Gastrocnemius medialis (tissue), 4 donors: ENCODE data around the gene KIF16B. TPM values are rescaled to one million over a fixed set of nuclear protein-coding genes. Genes with fewer than 3 reads are reported as not detected.
A peak's percentile ranks its signal among the peaks of the same experiment; 100 is the strongest.

ENCODE experiments used
- ATAC-seq, 2 donors: fragments of 150-250 bp; one replicate each; pipeline ENCODE4 v1.9.1; 2016
- DNase-seq, 2 donors: peaks; one replicate each; pipeline ENCODE4 v3.0.0-alpha.2; 2019
- H3K27ac ChIP-seq, 4 donors: fragments of 200-600 bp; sonication (generic); 1 replicate in 1 of 4; 2 replicates in 3 of 4; pipeline ENCODE4 v1.5.1; 2016 to 2018; ENCODE audit warnings: mild to moderate bottlenecking in 2 of 4, moderate library complexity in 1 of 4
- H3K27me3 ChIP-seq, 3 donors: fragments of 200-600 bp; sonication (generic) in 2 of 3; 1 replicate in 1 of 3; 2 replicates in 2 of 3; pipeline versions ENCODE4 v1.5.1 to v1.6.0; 2016 to 2019; ENCODE audit warnings: mild to moderate bottlenecking in 1 of 3, moderate library complexity in 1 of 3
- H3K36me3 ChIP-seq, 2 donors: fragments of 200-600 bp; sonication (generic) in 1 of 2; one replicate each; pipeline ENCODE4 v1.5.1; 2017 to 2018
- H3K4me1 ChIP-seq, 2 donors: fragments of 200-600 bp; sonication (generic) in 1 of 2; one replicate each; pipeline ENCODE4 v1.5.1; 2016 to 2017; ENCODE audit warnings: mild to moderate bottlenecking in 2 of 2
- H3K4me3 ChIP-seq, 4 donors: fragments of 200-600 bp; sonication (generic) in 3 of 4; 1 replicate in 1 of 4; 2 replicates in 3 of 4; pipeline ENCODE4 v1.5.1; 2016 to 2019; ENCODE audit warnings: mild to moderate bottlenecking in 2 of 4
- H3K9me3 ChIP-seq, 3 donors: fragments of 200-600 bp; sonication (generic) in 2 of 3; 1 replicate in 1 of 3; 2 replicates in 2 of 3; pipeline ENCODE4 v1.5.1; 2016 to 2019
- CTCF ChIP-seq, 5 experiments: fragments of 450-650 bp in 3 of 5; fragments of 200-600 bp in 2 of 5; sonication (generic) in 2 of 5; IDR thresholded peaks in 4 of 5; conservative IDR thresholded peaks in 1 of 5; 1 replicate in 4 of 5; 2 replicates in 1 of 5; pipeline ENCODE4 v1.5.1; 2016 to 2019; ENCODE audit warnings: antibody characterized with exemption in 5 of 5, mild to moderate bottlenecking in 3 of 5, moderate library complexity in 3 of 5
- POLR2A ChIP-seq, 2 donors: fragments of 450-650 bp; IDR thresholded peaks; one replicate each; pipeline ENCODE4 v1.6.1; 2017; ENCODE audit warnings: antibody characterized with exemption in 2 of 2, mild to moderate bottlenecking in 2 of 2, moderate library complexity in 2 of 2
- in situ Hi-C, 4 donors: fragments of 200-750 bp; cut with MboI; loops; one replicate each; pipeline versions ENCODE4 v1.15.0 to v1.8.0; 2017; ENCODE audit warnings: low sequenced_read_pairs in 4 of 4
- intact Hi-C: fragments of 100-400 bp; cut with DNase I; formaldehyde crosslinking; loops from one replicate; pipeline ENCODE4 v1.15.1; 2023; ENCODE audit warnings: low total_unique reads
- total RNA-seq, 4 donors: library from RNA; depleted of rRNA; stranded (reverse); fragments of >200 nt; gene quantifications; one replicate each; pipeline versions ENCODE4 v1.1.0 to v1.2.3, GENCODE V29; 2016

Gene KIF16B
- total RNA-seq, 4 donors from 2014 or later = 13.4 to 23.9 (median 20.0) TPM

- in situ Hi-C loops = loop anchor here in 1 of 4 donors (25.0 kb wide), 1 partner anchor 105 kb away; no protein-coding TSS in a partner anchor
- Histone ChIP-seq H3K27me3 (no peaks in the 10 kb centered on the region), H3K27ac (peak overlapping the region in 2 of 4 donors; percentile 23 to 43), H3K4me3 (no peak overlapping the region), H3K9me3 (no peaks in the 10 kb centered on the region), H3K36me3 (no peaks in the 10 kb centered on the region), H3K4me1 (peaks cover 11 to 18% of the 10 kb centered on the region in 2 donors)
- intact Hi-C loops = no loop called here
- DNase-seq (no peak), ATAC-seq (peak; percentile 62 to 72)
- TF ChIP-seq POLR2A (IDR thresholded peaks at IDR 0.05) (no peak), CTCF (IDR thresholded peaks at IDR 0.05 in 4 of 5, conservative IDR thresholded peaks at IDR 0.05 in 1 of 5) (no peak)
Measured at GRCh38 chr20:16607364-16608276, 34.4 kb upstream of the KIF16B start.

- ATAC-seq = no peak
- intact Hi-C loops = no loop called here
Measured at GRCh38 chr20:16606468-16607070, 33.3 kb upstream of the KIF16B start.

GRCh38 chr20:16601047-16601446 lies 27.8 kb upstream of the KIF16B start:
- H3K4me1 ChIP-seq = no peaks in the 10 kb centered on the region
- intact Hi-C loops = no loop called here
- ATAC-seq = no peak
- no peaks in the 10 kb centered on the region for H3K9me3 ChIP-seq
- no peaks in the 10 kb centered on the region for H3K36me3 ChIP-seq
- H3K27me3 ChIP-seq = no peaks in the 10 kb centered on the region
- no peak for TF ChIP-seq CTCF (IDR thresholded peaks at IDR 0.05 in 4 of 5, conservative IDR thresholded peaks at IDR 0.05 in 1 of 5)
- no peak for TF ChIP-seq POLR2A (IDR thresholded peaks at IDR 0.05)
- no peak for DNase-seq
- in situ Hi-C loops = loop anchor here in 1 of 4 donors (25.0 kb wide), 1 partner anchor 111 kb away; no protein-coding TSS in a partner anchor
- H3K4me3 ChIP-seq = no peak overlapping the region
- H3K27ac ChIP-seq = no peak overlapping the region

More at GRCh38 chr20:16606468-16607070, 33.3 kb upstream of the KIF16B start:
- H3K9me3 ChIP-seq = no peaks in the 10 kb centered on the region
- H3K4me1 ChIP-seq = peaks cover 11 to 18% of the 10 kb centered on the region in 2 donors
- no peaks in the 10 kb centered on the region for H3K27me3 ChIP-seq
- no peak overlapping the region for H3K27ac ChIP-seq
- TF ChIP-seq CTCF (IDR thresholded peaks at IDR 0.05 in 4 of 5, conservative IDR thresholded peaks at IDR 0.05 in 1 of 5) = no peak
- no peaks in the 10 kb centered on the region for H3K36me3 ChIP-seq
- in situ Hi-C loops = loop anchor here in 1 of 4 donors (25.0 kb wide), 1 partner anchor 106 kb away; no protein-coding TSS in a partner anchor
- DNase-seq = no peak
- H3K4me3 ChIP-seq = no peak overlapping the region

GRCh38 chr20:16599257-16599656 lies 26.0 kb upstream of the KIF16B start:
- in situ Hi-C loops = no loop called here
- ATAC-seq = no peak

More at GRCh38 chr20:16599257-16599656, 26.0 kb upstream of the KIF16B start:
- TF ChIP-seq POLR2A (IDR thresholded peaks at IDR 0.05) (no peak), CTCF (IDR thresholded peaks at IDR 0.05 in 4 of 5, conservative IDR thresholded peaks at IDR 0.05 in 1 of 5) (no peak)
- H3K4me1 ChIP-seq = no peaks in the 10 kb centered on the region
- H3K36me3 ChIP-seq = no peaks in the 10 kb centered on the region
- no peaks in the 10 kb centered on the region for H3K9me3 ChIP-seq
- no peak overlapping the region for H3K27ac ChIP-seq
- H3K27me3 ChIP-seq = no peaks in the 10 kb centered on the region
- intact Hi-C loops = loop anchor here (10.0 kb wide), 1 partner anchor 1424 kb away; no protein-coding TSS in a partner anchor
- no peak for DNase-seq
- no peak overlapping the region for H3K4me3 ChIP-seq
